D721Med (cell line): ENCODE results near the gene ZER1.
"Not testable (repeated sequence)": the region's sequence is repeated elsewhere in the genome, so short reads cannot be mapped to it uniquely, and the experiment has no call there.

Experiments used
- DNase-seq: peaks from one replicate; pipeline ENCODE4 v3.0.0; 2011; ENCODE audit warnings: low spot score; ENCODE audit not compliant: insufficient read length
- FAIRE-seq: peaks from 2 replicates; lab custom pipeline; 2011; peaks lifted over from hg19 to GRCh38; lab: Jason Lieb, UNC
- TF ChIP-seq, protein P1 (sequence below): IDR thresholded peaks from 2 replicates; pipeline ENCODE4 v1.5.1; 2012; ENCODE audit warnings: mild to moderate bottlenecking, control low read depth; ENCODE audit not compliant: insufficient read depth; ENCODE audit errors: missing control alignments

ZER1 gene

DNA sequence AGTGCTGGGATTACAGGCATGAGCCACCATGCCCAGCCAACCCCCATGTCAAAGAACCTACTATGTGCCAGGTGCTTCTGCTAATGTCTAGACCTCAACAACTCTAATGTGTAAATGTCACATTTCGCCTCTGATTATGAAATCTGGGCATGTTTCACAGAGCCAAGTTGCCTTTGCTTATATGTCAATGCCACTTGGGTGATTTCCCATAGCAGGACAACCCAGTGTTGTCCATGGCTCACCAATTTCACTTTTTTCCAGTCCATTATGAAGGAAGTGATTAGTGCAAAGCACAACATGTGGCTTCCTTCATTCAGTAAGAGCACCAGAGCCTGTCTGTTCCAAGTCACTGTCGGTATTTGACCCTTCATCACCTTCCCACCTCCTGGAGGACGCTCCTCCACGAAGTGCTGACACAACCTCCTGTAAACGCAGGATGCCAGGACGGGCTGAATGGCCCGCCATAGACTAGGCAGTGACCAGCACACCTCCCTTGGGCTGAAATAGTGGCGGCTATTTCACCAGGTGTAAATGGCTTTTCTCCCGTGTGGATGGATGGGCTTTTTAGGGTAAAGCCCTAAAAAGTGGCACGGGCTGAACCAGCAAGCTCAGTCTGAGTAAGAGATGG, 70.4 kb downstream of the ZER1 start:
- DNase-seq, result no peak
- no peak for FAIRE-seq
- TF ChIP-seq, protein P1, sequence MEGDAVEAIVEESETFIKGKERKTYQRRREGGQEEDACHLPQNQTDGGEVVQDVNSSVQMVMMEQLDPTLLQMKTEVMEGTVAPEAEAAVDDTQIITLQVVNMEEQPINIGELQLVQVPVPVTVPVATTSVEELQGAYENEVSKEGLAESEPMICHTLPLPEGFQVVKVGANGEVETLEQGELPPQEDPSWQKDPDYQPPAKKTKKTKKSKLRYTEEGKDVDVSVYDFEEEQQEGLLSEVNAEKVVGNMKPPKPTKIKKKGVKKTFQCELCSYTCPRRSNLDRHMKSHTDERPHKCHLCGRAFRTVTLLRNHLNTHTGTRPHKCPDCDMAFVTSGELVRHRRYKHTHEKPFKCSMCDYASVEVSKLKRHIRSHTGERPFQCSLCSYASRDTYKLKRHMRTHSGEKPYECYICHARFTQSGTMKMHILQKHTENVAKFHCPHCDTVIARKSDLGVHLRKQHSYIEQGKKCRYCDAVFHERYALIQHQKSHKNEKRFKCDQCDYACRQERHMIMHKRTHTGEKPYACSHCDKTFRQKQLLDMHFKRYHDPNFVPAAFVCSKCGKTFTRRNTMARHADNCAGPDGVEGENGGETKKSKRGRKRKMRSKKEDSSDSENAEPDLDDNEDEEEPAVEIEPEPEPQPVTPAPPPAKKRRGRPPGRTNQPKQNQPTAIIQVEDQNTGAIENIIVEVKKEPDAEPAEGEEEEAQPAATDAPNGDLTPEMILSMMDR, result no peak

DNA sequence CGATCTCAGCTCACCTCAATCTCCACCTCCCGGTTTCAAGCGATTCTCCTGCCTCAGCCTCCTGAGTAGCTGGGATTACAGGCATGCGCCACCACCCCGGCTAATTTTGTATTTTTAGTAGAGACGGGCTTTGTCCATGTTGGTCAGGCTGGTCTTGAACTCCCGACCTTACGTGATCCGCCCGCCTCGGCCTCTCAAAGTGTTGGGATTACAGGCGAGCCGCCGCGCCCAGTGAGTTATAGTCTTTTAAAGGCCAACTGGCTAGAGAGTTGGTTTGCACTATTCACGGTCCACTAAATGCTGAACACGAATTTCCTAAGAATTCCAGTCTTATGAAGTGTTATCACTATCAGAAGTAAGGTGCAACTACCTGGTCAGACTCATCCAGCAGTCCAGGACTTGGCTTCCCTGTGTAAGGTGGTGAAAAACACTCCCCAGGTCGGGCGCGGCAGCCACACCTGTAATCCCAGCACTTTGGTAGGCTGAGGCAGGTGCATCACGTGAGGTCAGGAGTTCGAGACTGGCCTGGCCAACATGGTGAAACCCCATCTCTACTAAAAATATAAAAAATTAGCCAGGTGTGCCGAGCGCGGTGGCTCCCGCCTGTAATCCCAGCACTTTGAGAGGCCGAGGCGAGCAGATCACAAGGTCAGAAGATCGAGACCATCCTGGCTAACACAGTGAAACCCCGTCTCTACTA, 72.5 kb downstream of the ZER1 start:
- not testable (repeated sequence) for FAIRE-seq, DNase-seq

DNA sequence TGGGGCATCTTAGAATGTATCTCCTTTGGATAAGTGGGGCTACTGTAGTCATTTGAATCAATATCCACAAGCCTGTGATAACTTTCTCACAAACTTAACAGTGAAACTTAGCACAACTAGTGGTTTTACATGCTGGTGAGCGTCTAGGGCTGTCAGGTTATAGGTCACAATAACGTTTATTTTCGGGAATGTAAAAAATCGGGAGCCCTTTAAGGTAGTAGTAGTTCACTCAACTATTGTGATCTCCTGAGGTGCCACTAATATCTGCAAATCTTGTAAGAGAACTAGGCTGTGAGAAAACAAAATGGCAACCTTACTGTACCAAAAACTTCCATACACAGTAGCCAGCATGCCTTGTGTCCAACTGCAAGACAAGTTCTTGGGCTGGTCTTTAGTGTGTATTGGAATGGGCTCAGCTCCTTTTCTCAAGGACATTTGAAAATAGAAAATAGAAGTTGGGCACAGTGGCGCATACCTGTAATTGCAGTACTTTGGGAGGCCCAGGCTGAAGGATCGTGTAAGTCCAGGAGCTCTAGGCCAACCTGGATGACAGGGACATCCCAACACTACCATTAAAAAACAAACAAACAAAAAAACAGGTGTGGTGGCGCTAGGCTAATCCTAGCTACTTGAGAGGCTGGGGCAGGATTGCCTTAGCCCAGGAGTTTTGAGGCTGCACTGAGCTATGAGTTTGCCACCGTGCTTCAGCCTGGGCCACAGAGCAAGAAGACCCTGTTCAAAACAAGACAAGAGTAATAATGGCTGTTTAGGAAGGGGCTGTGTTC, 74.6 kb downstream of the ZER1 start:
- no peak for FAIRE-seq

DNA sequence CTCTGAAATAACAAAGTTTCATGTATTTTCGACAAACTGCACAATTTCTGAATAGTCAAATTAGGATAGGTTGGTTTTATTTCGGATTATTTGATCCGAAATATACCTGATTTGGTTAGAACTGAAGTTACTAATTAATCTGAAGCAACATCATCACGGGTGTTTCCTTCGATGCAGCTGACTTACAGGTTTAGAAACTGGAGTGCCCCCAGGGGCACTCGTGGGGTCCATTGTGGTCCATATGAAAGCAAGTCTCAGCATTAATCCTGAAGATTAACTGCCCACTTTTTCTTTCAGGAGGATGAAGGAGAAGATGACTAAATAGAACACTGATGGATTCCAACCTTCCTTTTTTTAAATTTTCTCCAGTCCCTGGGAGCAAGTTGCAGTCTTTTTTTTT, 77.4 kb downstream of the ZER1 start:
- FAIRE-seq (no peak), DNase-seq (no peak)

More for the DNA sequence above, 74.6 kb downstream of the ZER1 start:
- TF ChIP-seq, protein P1, result no peak
- DNase-seq, result no peak

DNA sequence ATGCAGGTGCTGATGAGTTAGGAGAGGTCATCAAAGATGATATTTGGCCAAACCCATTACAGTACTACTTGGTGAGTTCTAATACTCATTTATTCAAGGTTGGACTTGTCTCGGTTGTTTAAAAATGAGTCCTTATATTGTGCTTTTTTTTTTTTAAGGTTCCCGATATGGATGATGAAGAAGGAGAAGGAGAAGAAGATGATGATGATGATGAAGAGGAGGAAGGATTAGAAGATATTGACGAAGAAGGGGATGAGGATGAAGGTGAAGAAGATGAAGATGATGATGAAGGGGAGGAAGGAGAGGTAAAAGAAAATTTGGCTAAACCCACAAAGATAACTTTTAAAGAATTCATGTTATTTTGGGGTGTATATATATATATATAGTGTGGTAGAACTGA, 78.0 kb downstream of the ZER1 start:
- DNase-seq, FAIRE-seq: not testable (repeated sequence)

More for the DNA sequence above, 77.4 kb downstream of the ZER1 start:
- TF ChIP-seq, protein P1, result no peak

DNA sequence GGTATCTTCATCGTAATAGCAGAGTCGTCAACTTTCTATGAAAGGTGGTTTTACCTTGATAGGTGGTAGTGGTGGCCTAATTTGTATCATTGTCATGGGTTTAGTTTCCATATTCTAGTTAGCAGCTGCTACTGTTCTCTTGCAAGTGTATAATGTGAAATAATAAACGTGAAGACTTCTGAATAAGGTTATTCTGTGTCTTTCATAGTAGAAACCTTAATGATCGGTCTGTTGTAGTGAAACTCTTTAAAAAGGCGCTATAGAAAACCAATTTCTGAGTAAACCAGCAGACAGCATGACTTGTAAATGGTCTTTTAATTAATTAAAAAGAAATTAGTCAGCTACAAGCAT, 81.1 kb downstream of the ZER1 start:
- TF ChIP-seq, protein P1, result no peak
- FAIRE-seq (no peak), DNase-seq (no peak)

DNA sequence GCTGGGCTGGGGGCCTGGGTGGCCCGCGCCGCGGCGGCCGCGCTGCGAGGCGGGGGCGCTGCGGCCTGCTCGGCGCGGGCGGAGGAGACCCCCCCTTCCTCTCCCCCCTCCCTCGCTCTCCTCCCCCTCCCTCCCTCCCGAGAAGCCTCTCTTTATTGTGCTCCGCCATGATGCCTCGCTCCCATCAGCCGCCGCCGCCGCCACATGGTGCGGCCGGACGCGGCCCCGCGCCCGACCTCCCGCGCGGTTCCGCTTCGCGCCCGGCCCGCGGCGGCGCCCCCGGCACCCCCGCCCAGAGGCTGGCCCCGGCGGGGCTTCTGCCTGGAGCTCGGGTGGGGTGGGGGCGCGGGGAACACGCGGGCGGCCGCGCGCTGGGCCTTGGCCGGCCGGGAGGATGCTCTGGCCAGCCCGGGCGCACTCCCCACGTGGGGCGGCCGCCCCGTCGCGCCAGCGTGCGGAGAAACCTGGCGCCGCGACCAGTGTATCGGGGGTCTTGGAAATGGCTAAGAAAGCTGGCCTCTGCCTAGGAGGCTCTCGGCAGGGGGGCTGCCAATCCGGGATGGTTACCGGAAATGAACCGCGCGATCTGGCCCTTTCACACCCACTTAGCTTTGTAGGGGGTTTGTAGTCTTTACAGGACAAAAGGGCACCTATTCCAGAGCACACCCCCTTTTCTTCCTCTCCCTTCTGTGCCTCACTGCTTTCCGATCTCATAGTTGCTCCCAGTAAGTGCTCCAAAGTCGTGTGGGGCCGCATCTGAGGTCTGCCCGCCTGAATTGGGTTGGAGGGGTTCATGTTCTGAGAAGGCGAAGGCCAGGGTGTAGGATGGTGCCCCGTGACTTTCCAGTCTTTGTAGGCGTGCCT, 81.7 kb downstream of the ZER1 start:
- TF ChIP-seq, protein P1, result no peak
- no peak for FAIRE-seq
- no peak for DNase-seq
